Activated CD8-positive, alpha-beta memory T cell treated with anti-CD3 and anti-CD28 coated beads for 4 hours (primary cell): ENCODE measurements around the gene USH1C.

ENCODE experiments used
- DNase-seq, 2 donors: peaks; one replicate each; pipeline ENCODE4 v3.0.0-alpha.2; 2020; ENCODE audit warnings: low read depth in 2 of 2

USH1C gene

GRCh38 chr11:17570034-17570433 lies 25.8 kb upstream of the USH1C start:
- DNase-seq: no peak

- no peak for DNase-seq
Observed at GRCh38 chr11:17568944-17569343, 24.7 kb upstream of the USH1C start.

DNA sequence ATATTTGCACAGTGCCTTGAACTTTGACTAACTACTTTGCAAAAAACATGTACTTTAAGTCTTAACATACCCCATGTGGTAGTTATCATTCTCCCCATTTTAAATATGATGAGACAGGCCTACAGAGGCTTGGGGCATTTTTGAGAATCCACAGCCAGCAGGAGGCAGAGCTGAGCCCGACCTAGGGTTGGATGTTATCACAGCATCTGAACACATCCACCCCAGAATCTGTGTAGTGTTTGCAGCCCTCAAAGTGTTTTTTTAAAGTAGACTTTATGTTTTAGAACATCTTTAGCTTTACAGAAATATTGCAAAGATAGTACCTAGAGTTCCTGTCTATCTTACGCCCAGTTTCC lies 20.4 kb upstream of the USH1C start:
- no peak for DNase-seq

DNA sequence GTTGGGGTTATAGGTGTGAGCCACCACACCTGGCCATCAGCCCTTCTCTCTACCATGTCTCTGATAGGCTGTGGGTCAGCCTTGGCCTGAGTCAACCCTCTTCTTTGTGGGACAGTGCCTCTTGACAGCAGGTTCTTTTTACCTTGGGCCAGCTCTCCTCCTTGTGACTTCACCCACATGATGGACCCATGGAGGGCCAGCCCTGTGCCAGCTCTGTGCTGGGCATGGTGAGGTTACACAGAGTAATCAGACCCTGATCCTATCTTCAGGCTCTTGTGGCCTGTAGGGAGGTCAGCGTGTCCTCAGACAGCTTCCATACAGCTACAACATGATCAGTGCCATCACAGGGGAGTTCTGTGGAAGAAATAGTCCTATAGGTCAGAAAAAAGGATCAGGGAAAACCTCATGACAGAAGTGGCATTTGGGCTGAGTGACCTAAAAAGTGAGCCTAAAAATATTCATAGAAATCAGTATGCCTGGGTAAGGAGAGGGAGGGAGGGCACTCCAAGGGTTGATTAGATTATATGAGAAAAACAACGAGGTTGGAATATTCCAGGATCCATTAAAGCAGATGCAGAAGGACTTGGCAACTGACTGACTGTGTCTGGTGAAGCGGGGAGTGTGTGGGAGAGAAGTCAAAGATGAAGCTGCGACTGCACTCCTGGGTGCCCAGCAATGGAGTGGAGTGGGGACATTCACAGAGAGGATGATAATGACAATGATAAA lies 19.9 kb upstream of the USH1C start:
- DNase-seq: no peak

- no peak for DNase-seq
Observed at GRCh38 chr11:17563231-17563646, 19.0 kb upstream of the USH1C start.

DNA sequence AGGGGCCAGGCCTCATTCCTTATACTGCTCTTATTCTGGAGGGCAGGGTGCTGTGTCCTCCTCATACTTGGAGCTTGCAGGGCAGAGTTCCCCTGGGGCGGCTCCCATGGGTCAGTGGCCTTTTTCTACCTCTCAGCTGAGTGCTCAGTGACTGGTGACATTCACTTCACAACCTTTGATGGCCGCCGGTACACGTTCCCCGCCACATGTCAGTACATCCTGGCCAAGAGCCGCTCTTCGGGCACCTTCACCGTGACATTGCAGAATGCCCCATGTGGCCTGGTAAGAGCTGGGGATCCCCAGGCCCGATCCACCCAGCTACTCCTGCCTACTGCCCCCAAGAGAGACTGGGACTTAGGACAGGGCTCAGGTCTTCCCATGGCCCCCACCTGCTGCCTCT lies 17.3 kb upstream of the USH1C start:
- DNase-seq: no peak

DNA sequence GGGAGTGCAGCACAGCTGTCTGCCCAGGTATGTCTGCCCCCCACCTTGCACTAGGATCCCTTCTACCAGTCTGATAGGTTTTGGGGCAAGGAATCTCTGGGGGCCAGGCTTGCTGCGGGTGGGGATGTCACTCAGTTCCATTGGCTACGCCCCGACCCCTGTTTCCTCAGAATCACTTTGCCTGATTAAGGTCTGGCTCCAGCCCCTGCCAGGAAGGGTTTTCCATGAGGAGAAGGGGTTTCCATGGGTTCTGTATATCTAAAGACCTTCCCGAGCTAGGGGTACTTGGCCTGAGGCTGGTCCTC lies 16.8 kb upstream of the USH1C start:
- DNase-seq: no peak

GRCh38 chr11:17560281-17561110 lies 16.3 kb upstream of the USH1C start:
- DNase-seq: no peak

- no peak for DNase-seq
Observed at GRCh38 chr11:17559341-17560087, 15.3 kb upstream of the USH1C start.

DNA sequence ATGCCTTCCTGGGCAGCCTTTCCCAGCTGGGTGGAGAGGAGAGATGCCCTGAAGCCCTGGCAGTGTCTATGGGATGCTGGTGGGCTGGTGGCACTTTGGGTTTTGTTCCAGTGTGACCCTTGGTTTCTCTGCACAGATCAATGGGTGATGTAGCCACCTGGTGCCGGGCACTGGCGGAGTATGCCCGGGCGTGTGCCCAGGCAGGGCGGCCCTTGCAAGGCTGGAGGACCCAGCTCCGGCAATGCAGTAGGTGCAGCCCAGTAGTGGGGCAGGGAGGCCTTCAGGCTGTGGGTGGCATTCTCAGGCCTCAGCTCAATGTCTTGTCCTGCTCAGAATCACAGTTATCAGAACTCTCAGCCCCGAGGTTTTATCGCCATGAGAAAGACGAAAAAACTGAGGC lies 14.7 kb upstream of the USH1C start:
- DNase-seq: no peak

DNA sequence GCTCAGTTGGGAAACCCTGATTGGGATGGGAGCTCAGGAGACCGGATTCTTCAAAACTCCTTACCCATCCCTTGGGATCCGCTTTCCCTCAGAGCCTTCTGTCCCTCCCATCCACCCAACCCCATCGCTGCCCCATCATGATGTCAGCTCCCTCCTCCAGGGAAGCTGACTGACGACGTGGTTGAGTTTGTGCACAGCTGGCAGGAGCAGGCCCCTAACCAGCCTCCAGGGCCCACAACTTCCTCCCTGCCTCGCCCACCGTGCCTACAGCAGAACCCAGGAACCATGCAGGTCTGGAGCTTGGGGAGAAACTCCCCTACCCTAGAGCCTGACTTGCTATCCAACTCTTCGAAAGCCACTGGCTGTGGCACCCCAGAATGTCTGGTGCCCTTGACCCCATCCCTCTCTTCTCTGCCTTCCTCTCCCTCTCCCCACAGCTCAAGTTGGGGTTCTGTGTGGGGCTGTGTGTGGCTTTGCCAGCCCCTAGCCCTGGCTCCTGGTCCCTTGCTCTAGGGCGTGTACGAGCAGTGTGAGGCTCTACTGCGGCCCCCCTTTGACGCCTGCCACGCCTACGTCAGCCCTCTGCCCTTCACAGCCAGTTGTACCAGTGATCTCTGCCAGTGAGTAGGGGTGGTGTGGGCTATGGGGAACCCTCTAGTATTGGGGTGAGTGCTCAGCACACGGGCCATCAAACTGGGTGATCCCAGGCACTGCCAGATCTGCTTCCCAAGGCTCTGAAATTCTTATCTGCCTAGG lies 14.0 kb upstream of the USH1C start:
- DNase-seq: no peak

GRCh38 chr11:17556999-17557398 lies 12.8 kb upstream of the USH1C start:
- no peak for DNase-seq

DNA sequence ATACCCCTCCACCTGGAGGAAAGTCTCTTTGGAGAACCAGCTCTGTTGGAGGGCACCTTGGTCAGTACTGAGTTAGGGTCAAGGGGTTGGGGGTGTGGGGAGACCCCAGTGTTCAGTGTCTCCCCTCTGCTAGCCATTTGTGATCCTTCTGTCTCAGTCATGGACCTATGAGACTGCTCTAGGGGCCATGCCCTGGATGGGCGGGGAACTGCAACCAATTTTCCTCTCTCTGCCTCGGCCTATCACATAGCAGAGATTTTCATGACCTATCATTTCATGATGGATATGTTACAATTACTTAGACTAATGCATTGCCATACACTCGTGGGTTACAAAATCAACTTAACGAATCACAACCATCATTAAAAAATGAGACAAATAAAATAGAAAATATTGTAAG lies 10.3 kb upstream of the USH1C start:
- DNase-seq: no peak

DNA sequence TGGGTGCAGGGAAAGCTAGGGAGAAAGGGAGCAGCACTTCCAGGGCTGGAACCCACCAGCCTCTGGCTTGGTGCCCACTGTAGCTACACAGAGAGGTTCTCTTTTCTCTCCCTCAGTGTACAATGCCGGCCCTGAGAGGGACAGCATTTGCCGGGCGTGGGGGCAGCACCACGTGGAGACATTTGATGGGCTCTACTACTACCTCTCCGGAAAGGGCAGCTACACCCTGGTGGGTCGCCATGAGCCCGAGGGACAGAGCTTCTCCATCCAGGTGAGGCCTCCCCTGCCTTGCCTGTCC lies 9.0 kb upstream of the USH1C start:
- DNase-seq: no peak

GRCh38 chr11:17552392-17553248 lies 8.4 kb upstream of the USH1C start:
- DNase-seq: no peak

DNA sequence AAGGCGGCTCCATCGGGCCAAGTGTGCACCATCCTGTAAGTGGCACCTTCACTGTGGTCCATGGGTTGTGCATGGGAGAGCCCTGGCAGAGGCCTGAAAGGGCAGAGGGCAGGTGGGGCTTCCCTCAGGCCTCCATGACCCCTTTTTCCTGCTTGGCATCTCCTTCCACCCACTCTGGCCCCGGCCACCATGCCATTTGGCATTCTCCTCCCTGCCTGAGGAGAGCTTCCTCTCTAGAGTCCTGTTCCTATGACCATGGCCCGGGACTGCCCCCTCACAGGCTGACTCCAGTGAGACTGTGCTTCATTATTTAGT lies 7.8 kb upstream of the USH1C start:
- no peak for DNase-seq

DNA sequence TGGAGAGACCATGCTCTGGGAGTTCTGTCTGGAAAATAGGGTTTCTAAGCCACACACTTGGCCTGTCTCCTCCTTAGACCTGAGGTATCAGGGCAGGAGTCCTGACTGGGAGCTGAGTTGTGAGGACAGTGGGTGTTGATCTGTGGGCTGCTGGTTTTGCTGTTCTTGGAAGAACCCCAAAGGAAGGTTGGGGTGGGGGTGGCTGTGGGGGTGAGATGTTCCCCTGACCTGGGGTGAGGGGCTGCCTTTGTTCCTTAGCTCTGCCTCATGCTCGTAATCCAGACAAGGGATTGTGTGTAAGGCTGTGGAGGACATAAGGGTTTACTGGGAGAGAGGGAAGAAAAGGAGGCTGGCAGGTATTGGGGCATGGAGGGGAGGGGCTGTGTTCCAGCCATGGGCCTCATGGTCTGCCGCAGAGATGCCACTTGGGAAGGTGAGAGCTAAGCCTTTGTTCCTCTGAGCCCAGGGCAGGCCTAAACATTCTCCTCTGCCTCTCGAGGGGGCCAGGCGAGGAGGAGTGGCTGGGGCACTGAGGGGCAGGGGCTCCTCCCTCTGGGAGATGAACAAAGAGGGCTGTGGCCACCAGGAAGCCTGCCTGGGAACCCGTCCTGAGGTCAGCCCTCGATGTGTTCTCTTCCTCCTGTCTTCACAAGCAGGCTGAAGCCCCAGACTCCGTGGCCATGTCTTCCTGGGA lies 7.3 kb upstream of the USH1C start:
- DNase-seq: no peak

DNA sequence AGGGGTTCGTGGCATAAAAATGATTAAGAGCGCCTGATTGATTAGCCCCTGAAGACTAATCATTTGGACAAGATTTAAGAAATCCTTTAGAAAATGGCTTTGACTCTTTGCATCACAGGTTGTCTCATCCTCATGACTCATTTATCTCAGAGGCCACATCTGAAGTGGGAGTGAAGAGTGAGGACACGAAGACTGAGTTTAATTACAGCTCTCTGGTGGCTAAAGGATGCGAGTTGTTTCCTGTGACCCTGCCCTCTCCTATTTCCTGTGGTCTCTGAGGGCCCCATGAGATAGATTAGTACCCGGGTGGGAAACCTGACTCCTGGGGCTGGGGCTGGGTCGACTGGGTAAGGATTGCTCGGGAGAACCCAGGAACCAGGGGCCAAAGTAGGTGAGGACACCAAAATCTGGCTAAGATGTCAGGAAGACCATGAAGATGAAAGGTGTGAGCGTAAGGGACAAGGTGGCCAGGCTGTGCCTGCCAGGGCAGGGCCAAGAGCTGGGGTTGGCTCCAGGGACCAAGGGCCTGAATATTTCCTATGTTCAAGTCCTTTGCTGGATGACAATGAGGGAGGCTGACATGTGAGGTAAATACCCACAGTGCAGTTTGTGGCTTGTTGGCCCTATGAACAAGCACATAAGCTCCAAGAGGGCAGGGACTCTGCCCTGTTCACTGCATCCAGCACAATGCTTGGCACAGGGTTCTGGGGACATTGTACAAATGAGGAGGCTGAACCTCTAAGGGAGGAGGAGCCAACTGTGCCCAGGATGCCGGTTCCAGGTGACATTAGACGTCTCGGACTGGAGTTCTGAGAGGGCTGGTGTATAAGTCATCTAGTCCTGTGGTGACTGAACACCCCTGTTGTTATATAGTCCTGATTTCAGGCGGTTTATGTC lies 6.5 kb upstream of the USH1C start:
- no peak for DNase-seq

DNA sequence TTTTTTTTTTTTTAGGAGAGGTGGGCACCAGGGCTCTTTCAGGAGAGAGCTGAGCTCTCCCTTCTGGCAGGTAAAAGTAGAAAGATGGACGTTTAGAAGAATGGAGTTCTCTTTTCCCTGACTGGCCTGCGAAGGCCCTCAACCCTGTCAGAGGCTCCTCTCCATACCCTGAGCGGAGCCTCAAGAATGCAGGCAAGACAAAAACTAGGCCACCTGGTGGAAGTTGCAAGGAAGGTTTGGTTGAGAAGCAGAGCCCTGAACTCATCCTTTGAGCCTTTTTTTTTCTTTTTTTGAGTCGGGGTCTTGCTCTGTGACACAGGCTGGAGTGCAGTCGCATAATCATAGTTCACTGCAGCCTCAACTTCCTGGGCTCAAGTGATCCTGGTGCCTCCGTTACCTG lies 4.2 kb upstream of the USH1C start:
- no peak for DNase-seq

DNA sequence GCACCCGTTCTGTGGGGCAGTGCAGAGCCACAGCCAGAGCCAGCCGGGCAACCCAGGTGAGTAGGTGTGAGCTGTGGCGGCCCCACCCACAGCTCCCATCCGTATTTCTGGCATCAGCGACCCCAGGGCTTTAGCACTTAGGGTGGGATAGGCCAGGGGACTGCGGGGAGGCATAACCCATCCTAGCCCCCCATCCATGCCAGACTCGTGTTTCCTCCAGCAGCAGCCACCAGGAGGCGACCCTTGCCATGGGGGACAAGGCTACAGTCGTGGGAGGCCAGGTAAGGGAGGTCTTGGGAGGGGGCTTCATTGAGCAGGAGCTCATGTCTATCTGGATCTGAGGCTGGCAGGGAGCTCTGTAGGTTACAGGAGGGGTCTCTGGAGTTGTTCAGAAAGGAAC lies 3.7 kb upstream of the USH1C start:
- no peak for DNase-seq
